GM19455 (cell line): ENCODE data around the gene TTC6.

Experiments
- ATAC-seq: cut with Tn5 transposase; IDR thresholded peaks from one replicate; pipeline ENCODE4 v1.9.1; 2021; ENCODE audit not compliant: unreplicated experiment

TTC6 gene

DNA sequence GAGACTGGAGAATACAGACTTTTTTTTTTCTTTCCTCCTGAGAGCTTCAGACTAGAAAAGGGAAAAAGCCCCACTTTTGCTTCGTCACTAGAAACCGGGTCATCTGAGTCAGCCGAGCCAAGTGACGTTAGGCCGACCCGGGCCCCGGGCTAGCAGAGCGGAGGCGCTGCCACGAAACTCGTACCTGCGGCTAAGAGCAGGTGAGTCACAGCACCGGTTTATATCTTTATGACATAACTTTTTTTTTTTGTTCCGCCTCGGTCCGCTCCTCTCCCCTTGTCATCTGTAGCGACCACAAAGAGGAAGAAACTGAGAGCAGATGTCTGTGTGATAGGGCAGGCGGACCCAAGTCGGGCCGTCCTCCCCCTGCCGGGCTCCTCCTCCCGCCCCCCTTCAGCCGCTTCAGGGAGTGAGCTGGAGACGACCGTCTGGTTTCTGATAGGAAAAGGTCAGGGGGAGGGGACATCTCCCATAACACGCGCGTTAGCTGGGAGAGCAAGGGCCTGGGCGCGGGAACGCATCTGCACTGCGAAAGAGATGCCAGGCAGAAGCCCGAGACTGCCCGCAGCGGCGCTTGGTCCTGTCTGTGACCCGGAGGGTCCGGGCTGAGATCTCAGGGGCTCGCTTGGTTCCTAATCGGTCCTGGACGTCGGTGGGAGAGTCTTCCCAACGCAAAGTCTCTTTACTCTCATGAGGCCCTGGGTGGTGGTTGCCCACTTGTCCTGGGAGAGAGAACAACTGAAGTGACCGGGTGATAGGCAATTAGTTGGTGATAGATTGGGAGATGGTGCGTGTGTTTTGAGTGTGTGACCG is 586 bp downstream of the TTC6 start:
- no peak for ATAC-seq

DNA sequence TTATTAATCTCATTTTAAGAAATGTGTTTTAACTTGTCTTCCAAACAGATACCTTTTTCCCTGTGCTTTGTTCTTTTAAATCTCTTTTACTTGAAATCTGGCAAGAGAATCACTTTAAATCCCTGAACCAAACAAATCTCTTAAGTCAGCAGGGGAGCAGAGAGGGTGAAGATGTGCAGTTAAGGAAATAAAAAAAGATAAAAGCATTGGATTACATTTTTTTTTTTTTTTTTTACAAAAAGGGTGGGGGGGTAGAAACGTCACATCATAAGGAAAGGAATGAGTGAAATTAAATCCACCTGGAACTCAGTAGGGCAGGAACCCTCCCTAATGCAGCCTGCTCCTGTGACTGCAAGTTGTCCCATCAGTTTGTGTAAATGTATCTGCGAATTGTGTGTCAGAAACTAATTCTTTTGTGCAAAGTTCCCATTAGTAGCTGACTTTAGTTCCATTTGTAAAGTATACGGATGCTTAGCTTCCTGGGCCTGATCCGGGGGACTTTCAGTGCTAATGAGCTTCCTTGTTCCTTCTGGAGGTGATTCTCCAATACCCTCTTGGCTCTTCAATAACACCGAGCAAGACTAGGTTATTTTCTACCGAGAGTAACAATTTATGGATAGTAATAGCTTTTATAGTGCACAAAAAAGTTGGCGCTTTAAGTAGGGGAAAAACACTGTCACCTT is 1.5 kb downstream of the TTC6 start:
- ATAC-seq: no peak

DNA sequence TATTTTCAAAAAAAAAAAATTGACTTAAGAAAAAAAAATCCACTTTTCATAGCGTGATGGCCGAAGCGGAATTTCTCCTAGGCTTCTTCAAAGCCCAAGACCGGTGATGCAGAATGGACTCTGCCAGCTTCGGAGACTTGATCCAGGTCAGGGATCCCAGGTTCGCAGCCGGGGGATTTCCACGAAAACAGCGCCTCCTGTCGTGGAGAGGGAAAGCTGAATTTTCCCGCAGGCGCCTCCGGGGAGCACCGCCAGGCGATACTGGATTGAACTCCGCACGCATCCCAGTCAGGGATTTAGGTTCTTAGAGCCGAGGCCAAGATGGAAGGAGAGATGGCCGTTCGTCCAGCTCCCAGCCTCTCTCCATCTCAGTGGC is 2.1 kb downstream of the TTC6 start:
- no peak for ATAC-seq

DNA sequence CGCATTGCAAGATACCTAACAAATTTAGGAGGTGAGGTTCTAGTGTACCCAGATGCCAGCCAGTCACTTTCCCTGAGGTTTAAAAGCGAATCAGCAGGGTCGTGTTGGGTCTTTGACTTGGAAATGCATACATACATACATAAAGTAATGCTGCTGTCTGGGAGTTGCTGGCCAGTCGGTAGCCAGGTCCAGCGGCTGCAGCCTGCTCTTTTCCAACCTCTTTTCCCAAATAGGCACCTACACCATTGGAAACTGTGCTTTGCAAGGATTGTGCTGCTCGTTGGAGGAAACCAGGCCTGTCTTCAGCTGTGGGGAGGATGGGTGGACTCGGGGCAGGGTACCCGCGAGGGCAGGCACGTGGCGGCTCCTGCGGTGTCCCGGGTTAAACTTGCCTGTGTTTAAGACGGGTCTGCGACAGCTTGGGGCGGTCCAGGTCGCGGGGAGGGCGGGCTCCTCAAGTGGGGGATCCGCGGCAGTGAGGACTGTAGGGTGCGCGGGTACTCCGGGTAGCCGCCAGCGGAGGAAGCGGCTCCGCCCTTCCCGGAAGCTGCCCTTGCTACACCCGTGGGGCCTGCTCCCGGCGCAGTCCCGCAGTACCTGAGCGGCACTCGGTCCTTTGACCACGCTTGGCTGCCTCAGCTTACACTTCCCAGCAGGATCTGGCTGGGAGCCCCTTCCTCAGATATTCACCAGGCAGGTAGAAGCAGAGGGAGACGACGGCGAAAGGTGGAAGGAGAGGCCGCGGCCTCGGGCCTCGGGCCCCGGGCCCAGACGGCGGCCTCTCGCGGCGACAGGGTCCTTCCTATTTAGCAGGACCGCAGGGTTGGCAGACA is 2.7 kb downstream of the TTC6 start:
- ATAC-seq: no peak

DNA sequence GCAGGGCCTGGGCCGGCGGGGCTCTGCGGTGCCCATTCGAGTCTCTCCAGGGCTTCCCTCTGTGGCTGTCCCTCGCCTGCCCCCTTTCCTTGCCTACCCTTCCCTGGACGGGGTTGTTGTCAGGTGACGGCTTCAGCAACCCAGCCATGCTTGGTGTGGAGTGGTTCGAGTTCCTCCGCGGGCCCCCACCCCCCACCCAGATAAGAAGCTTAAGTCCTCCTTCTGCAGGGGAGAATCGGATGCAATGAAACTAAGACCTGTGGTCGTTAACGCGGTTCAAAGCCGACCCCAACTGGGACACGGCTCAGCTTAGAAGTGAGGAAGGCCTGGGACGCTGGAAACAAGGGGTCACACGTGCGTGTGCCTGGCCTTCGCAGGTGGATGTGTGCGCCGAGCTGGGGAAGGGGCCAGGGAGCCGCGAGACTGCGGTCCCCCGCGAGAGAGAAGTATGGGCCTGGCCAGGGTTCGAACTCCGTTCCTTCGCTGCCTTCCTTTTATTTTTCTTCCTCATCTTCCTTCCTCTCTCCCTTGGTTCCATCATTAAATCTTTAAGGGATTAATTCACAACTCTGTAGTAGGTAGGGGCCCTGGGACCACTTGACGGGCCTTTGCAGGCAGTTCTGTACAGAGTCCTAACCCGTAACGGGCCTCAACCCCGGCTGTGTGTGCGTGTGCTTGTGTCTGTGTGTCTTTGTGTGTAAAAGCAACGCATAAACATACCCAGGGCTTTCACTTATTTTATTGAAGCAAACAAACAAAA is 3.5 kb downstream of the TTC6 start:
- no peak for ATAC-seq

DNA sequence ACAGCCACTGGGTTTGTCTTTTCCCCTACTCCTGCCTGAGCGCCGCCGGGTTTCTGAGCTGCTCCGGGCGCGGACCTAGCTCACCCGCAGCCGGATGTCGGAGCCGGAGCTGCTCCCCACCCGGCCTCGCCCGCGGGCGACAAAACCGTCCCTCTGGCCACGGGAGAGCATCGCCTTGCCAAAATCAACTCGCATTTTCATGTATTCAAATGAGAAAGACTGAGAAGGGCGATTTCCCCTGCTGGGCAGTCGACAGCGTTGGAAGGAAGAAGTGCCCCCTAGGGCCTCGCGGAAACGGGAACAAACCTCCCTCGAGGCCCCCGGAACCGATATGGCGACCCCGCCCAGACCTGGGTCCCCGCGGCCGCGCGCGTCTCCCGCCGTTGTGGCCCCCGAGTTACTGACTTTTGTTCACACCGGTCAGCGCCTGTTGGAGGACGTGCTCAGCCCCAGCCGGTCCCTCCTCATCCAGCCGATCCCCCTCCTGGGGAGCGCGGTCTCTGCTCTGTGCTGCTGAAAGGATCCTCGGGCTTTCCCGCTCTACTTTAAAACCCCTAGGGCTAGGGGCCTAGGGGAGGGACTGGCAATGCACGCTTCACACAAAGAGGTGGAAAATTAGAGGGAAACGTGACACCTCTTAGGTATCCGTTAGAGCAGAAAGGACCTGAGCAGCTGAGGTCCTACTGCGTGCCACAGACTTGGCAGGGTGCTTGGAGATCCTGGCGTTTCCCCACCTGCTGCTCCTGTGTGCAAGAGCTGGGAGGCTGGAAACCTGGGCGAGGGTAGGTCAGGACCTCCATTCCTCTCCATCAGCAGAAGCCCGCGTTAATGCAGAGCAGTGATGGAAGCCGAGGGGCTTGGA is 4.3 kb downstream of the TTC6 start:
- ATAC-seq: no peak

DNA sequence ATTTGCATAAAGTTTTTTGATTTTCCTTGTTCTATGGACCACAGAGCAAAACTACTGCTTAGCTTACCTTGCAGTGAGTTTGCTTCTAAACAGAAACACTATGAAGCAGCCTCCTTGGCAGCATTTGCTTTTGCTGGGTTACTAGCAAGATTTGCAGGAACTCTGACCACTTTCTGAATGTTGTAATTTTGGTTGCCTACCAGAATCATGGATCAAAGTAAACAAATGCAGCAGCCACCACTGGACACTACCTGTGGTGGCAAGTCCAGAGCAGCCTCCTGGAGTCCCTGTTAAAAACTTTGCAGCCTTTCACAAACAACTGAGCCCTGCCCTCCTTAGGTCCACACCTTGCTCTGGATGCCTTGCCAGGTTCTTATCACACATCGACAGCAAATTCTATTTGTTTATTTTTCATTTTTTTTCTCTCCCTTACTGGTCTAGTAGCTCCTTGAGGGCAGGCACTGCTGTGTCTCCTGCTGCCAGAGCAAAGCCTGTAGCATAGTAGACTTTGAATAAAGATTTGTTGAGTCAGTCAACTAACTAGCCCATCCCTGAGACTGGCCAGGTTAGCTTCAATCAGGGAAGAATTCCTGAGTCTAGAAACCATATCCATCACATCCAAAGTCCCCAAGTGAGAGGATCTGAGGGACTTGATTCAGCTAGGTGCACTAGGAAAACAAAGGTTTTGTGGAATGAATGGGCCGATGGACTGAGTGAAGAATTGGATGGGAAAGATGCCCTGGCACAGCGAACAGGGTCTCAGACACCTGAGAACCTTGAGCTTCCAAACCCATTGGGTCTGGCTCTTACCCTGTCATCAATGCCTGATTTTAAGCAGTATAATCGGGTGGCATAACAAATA is 5.7 kb downstream of the TTC6 start:
- no peak for ATAC-seq

DNA sequence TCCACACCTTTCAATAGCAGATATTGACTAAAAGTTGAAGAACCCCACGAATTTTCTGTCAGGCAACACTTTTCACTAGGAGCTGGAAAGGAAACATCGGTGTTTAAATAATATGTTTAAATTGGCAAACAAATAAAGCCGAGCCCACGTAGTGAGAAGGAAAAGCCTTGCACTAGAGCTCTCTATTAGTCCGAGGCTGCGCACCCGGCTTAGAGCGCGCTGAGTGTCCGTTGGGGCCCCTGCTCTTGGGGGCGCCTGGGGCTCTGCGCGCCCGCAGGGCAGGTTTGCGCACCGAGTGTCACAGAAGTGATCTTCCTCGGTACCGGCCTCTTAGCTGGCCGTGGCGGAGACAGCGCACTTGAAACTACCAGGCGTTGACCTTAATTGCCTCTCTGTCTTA is 6.4 kb downstream of the TTC6 start:
- ATAC-seq: no peak

DNA sequence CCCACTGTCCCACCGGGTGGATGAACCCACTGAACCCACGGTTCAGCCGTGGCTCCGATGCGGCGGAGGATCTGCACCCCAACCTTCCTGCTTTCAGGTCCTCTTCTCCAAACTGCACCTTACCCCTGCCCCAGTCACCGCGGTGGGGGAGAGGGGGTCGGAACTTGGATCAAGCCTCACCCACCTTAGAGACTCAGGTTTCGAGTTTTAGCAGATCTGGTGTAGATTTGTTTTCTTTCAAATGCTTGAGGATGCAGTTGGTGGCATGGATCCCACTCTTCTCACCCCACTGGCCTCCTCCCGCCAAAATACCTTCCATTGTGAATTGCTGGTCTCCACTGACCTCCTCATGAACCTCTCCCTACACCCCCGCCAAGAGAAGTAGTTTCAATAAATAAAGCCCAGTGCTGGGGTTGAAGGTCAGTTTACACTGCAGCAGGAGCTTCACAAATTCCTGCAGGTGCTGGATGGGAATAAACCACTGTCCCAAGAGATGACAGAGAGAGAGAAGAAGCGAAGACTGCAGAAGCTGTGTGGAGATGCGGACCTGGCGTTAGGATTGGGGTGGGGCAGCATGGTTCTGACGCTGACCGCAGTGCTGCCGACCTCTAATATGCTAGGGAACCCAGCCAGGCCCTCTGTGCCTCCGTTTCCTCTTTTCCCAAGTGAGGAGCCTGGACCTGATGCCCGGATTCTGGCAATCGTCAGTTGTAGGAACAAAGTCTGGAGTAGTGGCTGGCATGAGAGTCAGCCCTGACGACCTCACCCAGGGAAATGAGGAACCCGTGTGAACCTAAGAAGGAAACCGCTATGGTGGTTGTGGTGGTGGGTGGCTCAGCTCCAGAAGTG is 7.4 kb downstream of the TTC6 start:
- no peak for ATAC-seq

DNA sequence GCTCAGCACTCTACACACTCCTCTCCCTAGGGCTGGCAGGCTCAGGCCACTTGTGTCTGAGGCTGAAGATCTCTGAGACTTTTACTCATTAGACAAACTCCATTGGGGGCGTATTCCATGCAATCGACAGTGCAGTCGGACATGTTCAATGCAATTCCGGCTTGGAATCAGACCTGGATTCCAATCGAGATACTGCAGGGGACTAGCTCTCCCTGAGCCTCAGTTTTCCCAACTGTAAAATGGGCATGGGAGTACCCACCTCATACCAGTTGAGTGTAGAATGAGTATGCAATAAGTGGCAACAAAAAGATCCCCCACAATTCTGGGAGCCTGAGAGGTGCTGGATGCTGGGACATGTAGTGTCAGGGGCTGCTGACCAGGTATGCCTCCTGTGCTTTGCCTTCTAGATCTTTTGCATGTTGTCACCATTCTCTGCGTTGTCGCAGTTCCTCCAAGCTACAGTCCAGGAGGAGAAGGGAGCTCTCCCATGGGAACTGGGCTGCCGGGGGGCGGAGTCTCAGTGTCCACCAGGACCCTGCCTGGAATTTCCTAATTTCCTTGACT is 8.3 kb downstream of the TTC6 start:
- ATAC-seq: no peak

DNA sequence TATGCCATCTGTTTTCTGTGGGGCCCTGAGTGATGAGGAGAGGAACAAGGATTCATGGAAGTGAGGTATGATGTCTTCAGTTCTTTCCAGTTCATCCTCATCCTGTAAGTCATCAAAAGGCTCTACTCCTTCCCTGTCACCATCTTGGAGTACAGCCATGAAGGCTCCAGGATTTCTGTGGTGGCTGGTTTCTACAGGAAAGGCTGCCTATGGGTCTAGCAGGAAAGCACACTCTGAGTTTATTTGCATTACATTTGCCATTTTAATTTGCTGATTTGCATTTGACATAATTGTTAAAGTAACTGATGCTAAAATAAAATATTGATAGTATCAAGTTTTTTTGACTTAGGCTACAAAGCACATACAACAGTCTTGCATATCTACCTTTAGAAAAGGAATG is 11.2 kb downstream of the TTC6 start:
- ATAC-seq: no peak

DNA sequence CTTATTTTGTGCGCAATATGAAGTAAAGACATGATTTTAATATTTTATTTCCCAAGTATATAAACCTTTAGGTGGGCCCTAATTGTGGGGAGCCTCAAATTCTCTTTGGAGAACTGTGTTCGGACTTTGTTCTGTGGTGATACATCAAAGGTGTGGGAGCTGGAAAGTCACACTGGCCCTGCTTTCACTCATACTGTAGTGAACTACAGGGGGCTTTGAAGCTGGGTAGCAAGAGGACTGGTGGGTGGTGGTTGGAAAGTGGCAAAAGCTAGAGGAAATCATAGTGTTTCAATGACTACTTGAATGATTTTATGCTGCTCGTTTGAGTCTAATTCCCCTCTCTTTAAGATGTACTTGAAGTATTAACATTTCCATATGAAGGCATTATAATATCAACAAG is 13.2 kb downstream of the TTC6 start:
- no peak for ATAC-seq

DNA sequence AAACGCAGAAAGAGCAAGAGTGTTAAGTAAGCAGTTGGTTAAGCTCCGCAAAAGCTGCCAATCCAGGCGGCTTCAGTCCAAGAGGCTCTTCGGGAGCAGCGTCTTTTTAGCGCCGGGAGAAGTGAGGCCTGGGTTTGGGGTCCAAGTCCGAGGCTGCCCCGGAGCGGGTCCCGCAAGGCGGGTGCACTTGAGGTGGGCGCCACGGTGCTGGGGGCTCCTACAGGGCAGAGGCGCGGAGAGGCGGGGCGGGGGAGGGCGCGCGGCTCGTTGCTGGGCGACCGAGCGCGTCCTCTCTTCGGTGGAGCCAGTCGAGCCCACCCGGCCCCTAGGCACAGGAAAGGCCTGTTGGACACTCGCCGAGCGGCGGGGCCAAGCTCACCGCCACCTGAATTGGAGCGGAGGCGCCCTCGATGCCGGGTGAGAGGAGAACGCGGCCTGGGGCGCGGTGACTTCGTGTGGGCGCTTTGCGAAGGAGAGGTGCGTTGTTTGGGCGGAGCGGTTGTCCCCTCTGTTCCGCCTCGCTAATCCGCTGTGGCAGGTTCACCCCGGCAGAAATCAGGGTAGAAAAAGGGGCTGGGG is 15.6 kb downstream of the TTC6 start:
- ATAC-seq: no peak

DNA sequence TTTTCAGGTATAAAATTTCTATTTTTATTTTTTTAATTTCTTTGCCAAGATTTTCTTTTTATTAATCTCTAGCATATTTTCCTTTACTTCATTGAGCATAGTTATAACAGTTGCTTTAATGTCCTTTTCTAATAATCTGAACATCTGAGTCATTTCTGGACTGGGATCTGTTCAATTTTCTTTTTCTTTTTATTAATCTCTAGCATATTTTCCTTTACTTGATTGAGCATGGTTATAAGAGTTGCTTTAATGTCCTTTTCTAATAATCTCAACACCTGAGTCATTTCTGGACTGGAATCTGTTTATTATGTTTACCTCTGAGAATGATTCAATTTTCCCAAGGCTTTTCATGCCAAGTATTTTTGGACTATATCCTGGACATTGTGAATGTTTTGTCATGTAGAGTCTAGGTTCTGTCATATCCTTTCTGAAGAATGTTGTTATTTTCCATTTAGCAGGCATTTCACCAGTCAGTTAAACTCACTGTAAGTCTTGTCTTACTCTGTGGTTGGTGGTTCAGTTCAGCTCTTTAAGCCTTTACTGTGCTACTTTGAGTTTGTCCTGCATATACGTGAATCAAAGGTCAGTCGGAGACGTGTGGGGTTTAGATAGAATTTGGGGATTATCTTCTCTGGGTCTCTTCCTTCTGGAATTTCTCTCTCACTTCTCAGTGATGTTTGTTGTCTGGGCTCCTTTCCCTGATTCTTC is 20.3 kb downstream of the TTC6 start:
- no peak for ATAC-seq

DNA sequence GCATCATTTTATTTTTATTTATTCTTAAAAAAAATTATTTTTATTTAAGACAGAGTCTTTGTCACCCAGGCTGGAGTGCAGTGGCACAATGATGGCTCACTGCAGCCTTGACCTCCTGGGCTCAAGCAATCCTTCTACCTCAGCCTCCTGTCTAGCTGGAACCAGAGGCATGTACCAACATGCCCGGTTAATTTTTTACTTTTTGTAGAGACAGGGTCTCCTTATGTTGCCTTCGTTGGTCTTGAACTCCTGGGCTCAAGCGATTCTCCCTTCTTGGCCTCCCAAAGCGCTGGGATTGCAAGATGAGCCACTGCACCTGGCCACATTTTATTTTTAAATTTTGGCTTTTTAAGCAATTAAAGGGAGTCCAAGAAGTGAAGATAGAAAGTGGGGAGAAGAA is 21.4 kb downstream of the TTC6 start:
- no peak for ATAC-seq

DNA sequence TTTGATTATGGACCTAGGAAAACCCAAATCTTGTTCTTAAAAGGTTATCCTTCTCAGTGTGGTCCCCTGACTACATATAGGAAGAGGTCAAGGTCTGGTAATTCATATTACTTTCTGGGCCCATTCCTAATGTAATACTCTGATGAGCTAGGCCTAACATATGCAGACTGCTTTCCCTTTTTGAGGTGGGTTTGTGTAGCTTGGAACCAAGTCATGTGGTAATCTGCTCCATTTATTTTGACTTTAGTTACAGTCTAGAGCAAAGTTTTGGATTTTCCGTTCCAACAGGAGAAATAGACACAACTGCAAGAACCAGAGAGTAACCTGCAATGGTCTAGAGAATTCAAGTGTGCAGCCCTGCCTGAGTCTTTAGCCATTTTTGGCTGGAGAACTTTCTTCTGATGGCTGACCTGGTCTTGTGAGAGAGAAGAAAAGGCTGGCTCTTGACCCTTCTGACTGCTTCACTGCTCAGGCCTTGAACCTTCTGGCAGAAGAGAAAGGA is 22.5 kb downstream of the TTC6 start:
- no peak for ATAC-seq

DNA sequence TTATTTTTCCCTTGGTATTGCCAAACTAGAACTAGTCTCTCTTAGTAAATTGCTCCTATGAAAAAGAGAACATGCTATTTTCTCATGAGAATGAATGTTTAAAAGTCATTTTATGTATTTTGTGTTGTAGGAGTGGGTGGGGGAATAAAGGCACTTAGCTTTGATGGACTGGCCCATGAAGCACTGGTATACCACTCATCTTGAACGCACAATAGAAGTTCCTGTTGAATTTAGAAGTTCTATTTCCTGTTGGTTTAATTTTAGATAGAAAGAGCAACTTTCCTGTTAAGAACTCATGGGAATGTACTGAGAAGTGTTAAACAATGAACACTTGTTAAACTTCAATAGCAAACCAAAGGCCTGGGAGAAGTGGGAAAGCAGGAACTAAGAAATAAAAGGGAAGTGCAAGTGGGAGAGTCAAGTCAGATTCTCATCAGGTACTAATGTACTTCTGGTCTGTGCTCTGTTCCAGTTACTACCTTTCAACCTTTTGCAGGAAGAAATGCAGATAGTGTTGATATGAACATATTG is 23.1 kb downstream of the TTC6 start:
- ATAC-seq: no peak
